GM21381 (cell line): ENCODE measurements around the gene RAB3GAP2.
"Not testable (repeated sequence)": the region's sequence is repeated elsewhere in the genome, so short reads cannot be mapped to it uniquely, and the experiment has no call there.

Source experiments
- ATAC-seq: cut with Tn5 transposase; IDR thresholded peaks from one replicate; pipeline ENCODE4 v1.9.1; 2021; ENCODE audit warnings: mild to moderate bottlenecking, moderate library complexity; ENCODE audit not compliant: unreplicated experiment

RAB3GAP2 gene

GRCh38 chr1:220204758-220205157, 67.5 kb downstream of the RAB3GAP2 start:
- not testable (repeated sequence) for ATAC-seq

- ATAC-seq: no peak
These were observed 68.4 kb downstream of the RAB3GAP2 start for GRCh38 chr1:220203816-220204215.

- ATAC-seq: no peak
These were observed 73.9 kb downstream of the RAB3GAP2 start for GRCh38 chr1:220198186-220199005.

DNA sequence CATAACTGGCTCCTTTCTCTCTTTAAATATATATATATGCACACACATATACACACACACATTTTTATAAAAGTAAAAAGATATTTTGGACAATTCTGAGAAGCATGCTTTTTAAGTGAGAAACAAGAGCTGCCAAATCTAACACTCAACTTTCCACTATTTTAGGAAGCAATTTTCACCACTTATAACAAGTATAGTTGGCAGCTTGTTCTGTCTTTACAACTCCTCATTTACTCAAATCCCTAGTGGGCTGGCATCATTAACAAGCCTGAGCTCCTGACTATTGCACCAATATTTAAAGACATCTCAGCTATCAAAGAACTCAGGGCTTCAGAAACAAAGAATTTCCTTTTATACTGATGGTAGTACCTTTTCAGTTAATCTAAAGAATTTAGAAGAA, 76.6 kb downstream of the RAB3GAP2 start:
- ATAC-seq: no peak

DNA sequence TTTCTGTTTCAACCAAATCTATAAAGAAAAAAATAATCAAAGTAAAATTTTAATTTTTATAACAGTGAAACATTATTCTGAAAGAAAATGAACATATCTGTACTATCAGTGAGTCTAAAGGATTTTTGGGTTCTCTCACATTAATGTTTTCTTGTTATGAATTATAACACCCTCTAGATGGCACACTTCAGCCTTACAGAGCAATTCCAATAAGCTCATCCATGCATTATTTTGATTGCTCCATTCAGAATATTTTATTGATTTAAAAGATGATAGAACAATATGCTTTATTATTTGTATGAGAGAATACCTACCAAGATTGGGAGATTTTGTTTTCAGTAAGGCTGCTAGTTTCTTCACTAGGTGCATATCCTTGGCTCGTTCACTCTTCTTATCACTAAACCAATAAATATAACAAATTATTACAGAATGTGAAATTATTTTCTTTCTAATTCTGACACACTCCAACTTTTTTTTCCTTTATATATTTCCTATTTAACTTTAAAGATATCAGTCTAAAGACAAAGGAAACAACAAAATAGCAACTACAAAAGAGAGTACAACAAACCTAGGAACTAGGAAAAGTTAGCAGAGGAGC, 82.4 kb downstream of the RAB3GAP2 start:
- no peak for ATAC-seq

GRCh38 chr1:220188538-220188937, 83.7 kb downstream of the RAB3GAP2 start:
- no peak for ATAC-seq

- ATAC-seq: no peak
These were observed 85.5 kb downstream of the RAB3GAP2 start for GRCh38 chr1:220186752-220187151.

DNA sequence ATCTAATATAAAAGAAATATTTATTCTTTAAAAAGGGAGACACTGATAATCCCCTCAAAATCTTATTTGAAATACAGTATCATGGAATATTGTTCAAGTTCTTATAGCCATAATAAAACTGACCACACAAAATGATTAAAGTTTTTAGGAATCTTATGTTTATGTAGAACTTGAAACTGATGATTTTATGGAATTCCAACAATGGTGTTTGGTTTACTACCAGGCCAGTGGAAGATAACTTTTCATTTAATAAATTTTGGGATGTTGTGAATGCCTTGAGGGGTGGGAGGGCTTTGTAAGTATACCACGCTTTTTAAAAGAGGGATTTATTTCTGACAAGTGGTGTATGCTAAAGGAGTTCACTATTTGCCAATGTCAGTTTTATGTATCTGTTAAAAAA, 87.7 kb downstream of the RAB3GAP2 start:
- ATAC-seq: no peak

DNA sequence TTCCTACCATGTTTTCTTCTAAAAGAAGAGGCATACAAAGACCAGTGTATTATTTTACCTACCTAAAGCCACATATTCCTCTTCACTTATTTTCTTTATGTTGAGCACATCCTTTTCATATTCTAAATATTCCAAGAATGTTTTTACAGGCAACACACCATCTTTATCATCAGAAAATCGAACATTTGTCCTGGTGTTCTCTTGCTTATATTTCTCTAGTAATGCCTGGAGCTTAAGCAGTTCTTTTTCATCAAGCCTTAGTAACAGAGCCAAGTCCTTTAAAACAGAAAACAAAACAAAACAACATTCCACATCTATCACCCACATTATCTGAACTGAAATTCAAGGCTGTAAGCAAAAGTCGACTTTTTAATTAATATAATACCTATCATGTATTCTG, 89.6 kb downstream of the RAB3GAP2 start:
- ATAC-seq: no peak

- ATAC-seq: no peak
These were observed 90.1 kb downstream of the RAB3GAP2 start for GRCh38 chr1:220182111-220182510.

DNA sequence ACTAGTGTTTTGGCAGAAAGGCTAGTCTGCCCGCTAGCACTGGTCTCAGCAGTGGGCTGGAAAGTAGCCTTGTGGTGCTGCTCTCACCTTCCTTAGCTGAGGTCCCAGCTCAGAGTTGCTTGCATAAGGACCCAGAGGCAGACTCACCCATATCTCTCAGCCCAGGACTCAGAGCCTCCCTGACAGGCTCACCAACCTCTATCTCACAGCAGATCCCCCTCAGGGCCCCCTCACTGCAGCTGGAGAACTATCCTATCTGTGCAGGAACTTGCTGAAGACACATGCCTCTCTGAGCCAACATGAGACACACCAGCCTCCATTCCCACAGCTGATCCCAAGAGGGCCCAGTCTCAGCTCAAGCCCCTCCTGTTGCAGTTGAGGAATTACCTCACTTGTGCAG, 95.7 kb downstream of the RAB3GAP2 start:
- ATAC-seq: no peak

DNA sequence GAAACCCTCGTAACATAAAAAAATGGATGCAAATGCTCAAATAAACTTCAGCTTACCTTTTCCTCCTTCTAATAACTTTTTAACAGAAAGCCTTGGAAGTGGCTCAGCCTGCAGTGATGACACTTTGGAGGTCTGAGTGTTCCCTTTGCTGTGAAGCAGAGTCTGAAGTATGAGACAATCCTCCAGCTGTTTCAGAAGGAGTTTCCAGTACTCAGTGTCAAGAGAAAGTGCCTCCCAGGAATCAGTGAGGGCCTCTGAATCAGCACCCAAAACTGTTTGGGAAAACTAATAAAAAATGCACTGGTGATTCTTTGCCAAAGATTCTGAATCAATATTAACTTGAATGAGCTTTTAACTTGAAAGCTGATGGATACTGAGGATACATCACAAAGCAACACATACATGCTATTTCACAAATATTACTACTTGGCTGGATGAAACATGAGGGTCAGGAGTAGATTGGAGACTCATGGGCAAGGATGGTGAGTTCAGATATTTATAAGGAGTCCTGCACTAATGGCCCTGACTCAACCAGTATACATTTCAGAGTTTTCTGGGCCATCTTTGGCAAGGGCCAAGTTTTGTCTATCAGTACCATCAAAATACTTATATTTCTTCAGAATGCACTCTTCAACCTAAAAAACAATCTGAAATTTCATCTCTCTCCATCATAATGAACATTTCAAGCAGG, 101.3 kb downstream of the RAB3GAP2 start:
- no peak for ATAC-seq

DNA sequence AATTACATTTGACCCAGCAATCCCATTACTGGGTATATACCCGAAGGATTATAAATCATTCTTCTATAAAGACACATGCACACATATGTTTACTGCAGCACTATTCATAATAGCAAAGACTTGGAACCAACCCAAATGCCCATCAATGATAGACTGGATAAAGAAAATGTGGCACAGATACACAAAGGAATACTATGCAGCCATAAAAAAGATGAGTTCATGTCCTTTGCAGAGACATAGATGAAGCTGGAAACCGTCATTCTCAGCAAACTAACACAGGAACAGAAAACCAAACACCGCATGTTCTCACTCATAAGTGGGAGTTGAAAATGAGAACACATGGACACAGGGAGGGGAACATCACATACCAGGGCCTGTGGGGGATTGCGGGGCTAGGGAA, 102.4 kb downstream of the RAB3GAP2 start:
- ATAC-seq: not testable (repeated sequence)

- ATAC-seq: no peak
These were observed 105.4 kb downstream of the RAB3GAP2 start for GRCh38 chr1:220166853-220167252.

GRCh38 chr1:220164517-220164916, 107.7 kb downstream of the RAB3GAP2 start:
- ATAC-seq: no peak

DNA sequence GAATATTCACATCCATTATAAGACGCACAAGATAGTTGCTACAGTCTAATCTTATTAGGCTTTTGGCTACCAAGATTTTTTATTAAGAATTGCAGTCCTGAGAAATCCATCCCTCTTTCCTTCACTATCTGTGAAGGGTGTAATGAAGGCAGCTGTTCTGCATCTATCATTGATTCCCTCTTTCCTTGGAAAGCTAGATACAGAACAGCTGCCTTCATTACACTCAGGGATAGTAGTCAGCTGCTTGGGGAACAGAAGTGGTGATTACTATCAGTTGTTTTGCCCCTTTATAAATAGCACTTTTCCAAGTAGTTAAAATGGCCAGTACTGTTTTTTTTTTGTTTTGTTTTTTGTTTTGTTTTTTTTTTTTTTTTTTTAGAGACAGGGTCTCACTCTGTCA, 108.1 kb downstream of the RAB3GAP2 start:
- ATAC-seq: no peak

DNA sequence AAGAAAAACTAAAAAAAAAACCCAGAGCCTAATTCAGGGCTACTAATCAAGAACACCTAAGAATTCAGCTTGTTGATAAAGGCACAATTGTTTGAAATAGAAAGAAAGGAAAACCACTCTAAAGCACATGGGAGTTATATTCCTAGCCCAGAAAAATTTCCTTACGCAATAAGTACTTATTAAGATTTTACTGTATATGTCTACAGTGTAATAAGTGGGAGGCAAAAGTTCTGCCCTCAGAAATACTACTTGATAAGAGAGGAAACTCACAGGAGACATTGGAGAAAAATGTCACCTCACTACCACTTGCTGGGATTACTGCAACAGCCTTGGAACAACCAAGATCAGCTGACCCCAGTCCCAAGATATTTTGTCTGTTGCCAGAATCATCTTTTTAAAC, 112.2 kb downstream of the RAB3GAP2 start:
- ATAC-seq: no peak

DNA sequence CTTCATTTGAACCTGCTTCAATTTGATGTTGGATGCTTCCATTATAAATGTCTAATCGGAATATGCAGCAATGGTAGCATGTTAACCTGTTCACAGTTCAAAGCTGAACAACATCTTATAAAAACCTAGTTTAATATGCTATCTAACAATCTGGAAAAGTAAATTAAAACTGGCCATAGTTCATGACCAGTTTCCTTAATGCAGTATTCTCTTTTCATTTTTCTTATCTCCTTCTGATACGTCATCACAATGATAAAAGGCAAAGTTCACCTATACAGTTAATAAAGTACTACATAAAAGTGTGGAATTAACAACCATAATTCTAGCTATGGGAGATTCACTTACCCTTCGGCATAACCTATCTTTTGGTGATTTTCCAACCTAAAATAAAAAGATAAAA, 113.2 kb downstream of the RAB3GAP2 start:
- no peak for ATAC-seq

DNA sequence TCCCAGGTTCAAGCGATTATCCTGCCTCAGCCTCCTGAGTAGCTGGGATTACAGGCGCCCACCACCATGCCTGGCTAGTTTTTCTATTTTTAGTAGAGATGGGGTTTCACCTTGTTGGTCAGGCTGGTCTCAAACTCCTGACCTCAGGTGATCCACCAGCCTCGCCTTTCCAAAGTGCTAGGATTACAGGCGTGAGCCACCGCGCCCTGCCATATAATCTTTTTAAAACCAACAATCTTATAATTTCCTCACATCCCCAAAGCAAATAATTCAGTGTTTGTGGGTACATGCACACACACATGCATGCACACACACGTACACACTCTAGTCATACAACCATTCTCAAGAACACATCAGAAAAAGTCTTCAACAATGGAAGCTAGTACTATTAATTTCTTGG, 113.7 kb downstream of the RAB3GAP2 start:
- ATAC-seq: not testable (repeated sequence)

DNA sequence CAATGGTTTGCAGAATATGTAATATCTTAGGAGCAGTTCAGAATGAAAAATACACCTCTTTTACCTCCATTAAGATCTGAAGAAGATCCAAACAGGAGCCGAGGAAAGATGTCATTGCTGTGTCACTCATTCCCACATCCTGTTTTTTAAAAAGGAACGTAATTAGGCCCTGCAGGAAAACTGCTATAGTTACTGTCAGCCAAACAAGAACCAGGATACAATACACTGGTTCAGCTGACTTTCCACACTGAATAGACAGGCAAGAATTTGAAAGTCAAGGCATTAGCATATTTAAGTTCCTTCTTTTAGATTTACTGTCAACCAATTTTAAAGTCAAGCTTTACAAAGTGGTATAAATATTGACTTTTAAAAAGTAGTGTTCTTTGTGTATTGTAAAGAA, 114.5 kb downstream of the RAB3GAP2 start:
- no peak for ATAC-seq

- no peak for ATAC-seq
These were observed 115.6 kb downstream of the RAB3GAP2 start for GRCh38 chr1:220156620-220157146.

DNA sequence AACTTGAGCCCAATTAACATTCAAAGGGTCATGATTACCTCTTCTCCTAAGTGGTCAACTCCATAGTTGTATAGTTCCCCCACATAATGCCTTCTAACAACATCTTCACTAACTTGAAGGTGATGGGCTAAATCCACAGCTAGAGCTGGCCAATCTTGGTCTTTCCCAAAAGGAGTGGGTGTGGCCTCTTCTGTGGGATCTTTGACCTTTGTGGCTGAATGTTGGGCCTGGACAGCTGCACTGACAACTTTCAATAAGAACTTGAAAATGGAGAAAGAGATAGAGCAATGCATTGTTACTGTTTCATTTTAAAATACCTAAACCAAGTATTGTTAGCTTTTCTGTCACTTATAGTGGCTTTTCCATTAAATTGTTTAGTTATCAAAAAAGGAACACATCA, 119.1 kb downstream of the RAB3GAP2 start:
- no peak for ATAC-seq
